Retina (tissue), 1 donor: Measurements from ENCODE around the gene SHROOM2.
"Not testable (repeated sequence)": the region's sequence is repeated elsewhere in the genome, so short reads cannot be mapped to it uniquely, and the experiment has no call there.

Source experiments
- DNase-seq: peaks from one replicate; pipeline ENCODE4 v3.0.0-alpha.2; 2016

The SHROOM2 gene, protein sequence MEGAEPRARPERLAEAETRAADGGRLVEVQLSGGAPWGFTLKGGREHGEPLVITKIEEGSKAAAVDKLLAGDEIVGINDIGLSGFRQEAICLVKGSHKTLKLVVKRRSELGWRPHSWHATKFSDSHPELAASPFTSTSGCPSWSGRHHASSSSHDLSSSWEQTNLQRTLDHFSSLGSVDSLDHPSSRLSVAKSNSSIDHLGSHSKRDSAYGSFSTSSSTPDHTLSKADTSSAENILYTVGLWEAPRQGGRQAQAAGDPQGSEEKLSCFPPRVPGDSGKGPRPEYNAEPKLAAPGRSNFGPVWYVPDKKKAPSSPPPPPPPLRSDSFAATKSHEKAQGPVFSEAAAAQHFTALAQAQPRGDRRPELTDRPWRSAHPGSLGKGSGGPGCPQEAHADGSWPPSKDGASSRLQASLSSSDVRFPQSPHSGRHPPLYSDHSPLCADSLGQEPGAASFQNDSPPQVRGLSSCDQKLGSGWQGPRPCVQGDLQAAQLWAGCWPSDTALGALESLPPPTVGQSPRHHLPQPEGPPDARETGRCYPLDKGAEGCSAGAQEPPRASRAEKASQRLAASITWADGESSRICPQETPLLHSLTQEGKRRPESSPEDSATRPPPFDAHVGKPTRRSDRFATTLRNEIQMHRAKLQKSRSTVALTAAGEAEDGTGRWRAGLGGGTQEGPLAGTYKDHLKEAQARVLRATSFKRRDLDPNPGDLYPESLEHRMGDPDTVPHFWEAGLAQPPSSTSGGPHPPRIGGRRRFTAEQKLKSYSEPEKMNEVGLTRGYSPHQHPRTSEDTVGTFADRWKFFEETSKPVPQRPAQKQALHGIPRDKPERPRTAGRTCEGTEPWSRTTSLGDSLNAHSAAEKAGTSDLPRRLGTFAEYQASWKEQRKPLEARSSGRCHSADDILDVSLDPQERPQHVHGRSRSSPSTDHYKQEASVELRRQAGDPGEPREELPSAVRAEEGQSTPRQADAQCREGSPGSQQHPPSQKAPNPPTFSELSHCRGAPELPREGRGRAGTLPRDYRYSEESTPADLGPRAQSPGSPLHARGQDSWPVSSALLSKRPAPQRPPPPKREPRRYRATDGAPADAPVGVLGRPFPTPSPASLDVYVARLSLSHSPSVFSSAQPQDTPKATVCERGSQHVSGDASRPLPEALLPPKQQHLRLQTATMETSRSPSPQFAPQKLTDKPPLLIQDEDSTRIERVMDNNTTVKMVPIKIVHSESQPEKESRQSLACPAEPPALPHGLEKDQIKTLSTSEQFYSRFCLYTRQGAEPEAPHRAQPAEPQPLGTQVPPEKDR (N-terminal part only)

DNA sequence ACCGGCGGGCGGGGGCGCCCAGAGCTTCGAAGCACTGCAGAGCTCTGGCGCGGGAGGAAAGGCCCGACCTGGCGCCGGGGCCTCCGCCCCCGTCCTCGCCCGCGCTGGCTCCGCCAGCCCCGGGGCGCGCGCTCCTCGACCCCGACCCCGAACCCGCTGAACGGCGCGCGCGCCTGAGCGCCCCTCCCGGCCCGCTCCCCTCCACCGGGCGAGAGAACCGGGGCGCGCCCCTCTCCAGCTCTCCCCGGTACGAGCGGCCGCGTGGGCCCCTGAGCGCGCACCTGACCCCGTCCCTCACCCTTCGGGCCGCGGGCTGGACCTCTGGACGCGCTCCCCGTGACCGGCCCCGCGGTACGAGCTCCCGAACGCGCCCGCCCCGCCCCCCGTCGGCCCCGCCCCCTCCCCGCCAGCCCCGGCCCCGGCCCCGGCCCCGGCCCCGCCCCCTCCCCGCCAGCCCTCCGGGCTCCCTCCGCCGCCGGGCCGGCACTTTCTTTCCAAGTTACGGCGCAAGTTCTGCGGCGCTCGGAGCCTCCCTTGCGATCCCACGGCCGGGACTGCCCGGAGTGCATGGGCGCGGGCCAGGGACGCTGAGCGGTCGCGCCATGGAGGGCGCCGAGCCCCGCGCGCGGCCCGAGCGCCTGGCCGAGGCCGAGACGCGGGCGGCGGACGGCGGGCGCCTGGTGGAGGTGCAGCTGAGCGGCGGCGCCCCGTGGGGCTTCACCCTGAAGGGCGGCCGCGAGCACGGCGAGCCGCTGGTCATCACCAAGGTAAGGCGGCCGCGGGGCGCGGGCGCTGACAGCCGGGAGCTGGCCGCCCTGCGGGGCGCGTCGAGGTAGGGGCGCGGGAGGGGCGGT, at the start of gene SHROOM2:
Gene SHROOM2, plus strand, starts transcription at position 486 of the 854 bp plus-strand sequence. Its CDS starts 117 bp downstream, at position 603.
- peak; percentile 40 for DNase-seq

DNA sequence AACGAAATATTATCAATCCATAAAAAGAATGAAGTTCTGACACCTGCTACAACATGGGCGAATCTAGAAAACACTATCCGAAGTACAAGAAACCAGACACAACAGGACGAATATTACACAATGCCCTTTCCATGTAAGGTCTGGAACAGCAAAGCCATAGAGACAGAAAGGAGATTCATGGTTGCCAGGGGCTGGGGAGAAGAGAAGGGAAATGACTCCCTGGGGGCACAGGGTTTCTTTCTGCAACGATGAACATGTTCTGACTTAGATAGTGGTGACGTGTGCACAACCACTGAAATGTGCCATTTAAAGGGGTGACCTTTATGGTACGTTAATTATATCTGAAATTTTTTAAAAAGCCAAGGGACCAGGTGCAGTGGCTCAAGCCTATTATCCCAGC, 48.9 kb upstream of the SHROOM2 start:
- DNase-seq: no peak

DNA sequence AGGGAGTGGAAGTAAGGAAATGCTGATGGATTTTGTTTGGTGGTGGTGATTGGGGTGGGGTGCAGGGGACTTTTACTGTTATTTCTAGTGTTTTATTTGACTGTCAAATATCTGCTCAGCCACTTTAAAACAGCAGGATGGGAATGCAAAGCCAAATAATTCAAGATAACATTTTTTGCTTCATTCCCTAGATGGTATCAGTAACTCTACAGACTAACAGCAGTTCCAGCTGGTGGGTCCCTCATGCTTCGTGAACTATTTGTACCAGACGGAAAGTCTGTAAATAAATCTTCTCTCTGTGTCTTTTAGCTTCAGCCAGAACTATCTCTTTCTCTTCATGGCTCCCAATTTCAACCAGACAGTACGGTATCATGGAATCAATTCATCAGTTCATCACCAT, 48.1 kb upstream of the SHROOM2 start:
- DNase-seq: no peak

DNA sequence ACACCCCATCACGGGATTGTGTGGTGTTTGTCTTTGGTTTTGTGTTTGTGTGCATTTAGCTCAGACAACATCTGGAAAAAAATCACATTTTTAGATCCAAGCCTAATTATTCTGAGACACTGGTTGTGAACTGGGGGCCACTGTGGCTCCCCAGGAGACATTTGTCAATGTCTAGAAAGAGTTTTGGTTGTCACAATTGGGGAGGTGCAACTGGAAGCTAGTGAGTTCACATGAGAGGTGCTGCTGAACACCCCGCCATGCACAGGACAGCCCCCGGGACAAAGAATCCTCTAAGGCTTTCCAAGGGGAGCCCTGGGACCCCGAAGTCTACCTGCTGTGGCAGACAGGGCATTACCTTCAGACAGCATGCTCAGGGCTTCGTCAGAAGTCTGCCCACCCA, 47.1 kb upstream of the SHROOM2 start:
- no peak for DNase-seq

DNA sequence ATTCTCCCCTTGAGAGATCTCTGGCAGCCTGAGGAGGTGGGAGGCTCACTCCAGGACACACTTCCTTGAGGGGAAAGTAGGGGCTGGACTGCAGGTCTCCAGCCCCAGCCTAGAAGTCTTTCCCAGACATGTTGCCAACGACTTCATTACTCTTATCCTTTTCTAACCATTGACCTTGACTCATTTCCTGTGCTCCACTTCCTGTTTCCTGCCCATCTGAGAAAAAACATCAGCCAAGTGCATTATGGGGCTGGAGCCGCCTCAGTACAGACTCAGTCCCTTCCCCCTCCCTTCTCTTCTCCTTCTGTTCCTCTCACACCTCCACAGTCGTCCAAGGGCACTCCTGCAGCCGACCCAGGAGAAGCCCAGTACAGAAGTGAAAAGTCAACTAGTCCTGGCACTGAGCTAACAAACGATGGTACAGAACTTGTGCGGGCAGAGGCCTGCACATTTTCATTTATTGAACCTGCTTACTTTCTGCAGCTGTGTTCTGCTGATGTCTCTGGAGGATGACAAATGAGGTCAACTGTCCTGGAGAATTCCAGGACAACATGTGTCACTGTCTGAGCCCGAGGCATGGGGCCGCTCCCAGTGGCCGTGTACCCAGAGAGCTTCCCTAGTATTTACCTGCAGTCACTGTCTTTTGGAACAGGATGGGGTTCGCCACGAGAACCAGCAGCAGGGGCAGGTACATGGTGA, 40.7 kb upstream of the SHROOM2 start:
- DNase-seq: no peak

DNA sequence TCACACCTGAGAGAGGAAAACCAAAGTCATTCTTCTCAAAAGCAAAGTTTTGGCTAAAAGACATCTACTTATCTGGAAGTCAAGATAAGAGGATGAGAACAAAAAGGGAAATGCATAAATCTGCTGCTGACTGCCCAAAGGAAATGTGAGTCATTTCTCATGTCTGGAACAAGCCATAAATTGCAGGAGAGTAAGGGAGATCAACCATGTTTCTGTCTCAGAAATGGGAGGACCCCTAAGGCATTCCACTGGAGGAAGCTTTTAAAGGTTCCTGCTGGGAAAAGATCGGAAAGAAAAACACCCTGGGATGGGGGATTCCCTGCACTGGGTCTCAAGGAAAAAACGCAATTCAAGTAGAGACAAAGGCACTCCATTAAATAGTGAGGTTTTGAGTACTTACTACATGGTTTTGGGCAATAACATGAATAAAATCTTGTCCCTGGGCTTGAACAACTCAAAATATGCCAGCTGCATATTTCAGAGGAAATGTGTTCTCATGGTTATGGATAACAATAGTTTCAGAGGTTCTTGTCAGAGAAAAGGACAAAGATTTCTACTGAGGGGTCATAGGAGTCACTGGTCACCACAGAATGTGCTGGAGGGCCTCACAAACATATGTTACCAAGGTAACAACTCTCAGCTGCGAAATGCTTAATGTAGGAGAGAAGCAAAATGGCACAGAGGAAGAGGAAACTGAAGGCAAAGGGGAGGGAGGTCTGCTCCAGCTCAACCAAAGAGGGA, 39.9 kb upstream of the SHROOM2 start:
- DNase-seq: no peak

DNA sequence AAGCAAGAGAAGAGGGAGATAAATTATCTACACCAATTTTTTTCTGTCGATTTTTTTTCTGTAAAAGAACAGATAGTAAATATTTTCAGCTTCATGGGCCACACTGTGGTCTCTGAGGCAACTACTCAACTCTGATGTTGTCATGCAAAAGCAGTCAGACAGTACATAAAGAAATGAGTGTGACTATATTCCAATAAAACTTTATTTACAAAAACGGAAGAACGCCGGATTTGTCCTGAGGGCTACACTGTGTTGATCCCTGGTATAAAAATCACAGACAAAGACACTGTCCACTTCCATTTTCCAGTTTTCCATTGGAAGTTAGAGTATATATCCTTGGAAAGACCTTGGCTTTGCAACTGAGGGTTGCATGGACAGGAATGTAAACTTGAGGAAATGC, 38.6 kb upstream of the SHROOM2 start:
- no peak for DNase-seq

DNA sequence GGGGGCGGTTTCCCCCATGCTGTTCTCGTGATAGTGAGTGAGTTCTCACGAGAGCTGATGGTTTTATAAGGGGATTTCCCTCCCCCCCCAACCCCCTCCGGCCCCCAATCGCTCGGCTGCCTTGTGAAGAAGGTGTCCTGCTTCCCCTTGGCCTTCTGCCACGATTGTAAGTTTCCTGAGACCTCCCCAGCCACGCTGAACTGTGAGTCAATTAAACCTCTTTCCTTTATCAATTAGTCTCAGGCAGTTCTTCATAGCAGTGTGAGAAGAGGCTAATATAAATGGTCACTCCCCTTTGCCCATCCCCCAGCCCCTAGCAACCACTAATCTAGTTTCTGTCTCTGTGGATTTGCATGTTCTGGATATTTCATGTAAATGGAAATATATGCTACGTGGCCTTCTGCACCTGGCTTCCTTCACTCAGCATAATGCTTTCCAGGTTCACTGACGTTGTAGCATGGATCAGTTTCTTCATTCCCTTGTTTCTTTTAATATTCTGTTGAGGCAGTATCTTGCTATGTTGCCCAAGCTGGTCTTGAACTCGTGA, 37.0 kb upstream of the SHROOM2 start:
- no peak for DNase-seq

DNA sequence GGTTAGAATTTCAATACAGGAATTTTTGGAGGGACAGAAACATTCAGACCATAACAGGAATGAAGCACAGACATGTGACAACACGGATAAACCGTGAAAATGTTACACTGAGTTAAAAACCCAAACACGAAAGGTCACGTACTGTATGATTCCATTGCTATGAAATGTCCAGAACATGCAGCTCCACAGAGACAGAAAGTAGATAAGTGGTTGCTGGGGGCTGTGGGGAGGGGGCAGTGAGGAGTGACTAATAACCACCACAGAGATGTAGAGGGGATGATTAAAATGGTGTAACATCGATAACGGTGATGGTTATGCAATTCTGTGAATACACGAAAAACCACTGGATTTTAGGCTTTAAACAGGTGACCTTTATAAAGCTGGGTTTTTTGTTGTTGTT, 28.9 kb upstream of the SHROOM2 start:
- DNase-seq: no peak

DNA sequence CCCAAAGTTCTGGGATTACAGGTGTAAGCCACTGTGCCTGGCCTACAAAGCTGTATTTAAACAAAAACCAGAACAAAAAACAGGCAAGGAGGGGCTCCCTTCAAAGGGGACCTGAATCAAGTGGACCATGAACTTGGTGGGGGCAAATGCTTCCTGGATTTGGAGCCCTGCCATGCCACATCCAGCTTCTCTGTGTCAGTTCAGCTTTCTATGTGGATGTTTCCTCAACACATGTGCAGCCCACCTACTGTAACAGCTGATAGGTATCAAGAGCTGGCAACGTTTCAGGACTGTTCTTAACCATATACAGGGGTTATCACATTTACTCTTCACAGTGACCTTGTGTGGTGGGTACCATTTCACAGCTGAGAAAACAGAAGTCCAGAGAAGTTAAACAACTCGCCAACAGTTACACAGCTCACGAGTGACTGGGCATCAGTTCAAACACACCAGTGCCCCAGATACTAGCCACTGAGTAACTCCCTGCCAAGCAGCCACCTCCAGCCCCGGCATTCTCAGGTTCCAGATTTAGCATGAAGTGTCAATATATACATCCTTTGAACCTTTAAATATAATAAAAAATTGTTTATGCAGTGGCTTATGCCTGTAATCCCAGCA, 28.1 kb upstream of the SHROOM2 start:
- no peak for DNase-seq

DNA sequence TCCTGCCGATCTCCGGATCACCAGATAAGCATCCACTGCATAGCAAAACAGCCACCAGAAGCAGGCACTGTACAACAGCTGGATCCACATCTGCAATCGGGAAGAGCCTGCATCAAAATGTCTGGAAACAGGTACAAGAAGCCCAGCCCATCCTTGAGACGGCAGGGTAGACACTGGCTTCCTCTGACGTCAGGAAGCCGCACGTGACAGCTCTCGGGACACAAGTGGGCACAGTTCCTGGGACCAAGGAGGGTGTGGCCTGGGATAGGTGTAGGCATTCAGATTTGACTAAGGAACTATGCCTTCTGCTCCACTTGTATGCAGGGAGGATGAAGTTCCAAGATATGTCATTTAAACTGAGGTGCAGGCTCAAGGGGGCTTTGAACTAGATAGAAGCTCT, 26.9 kb upstream of the SHROOM2 start:
- DNase-seq: no peak

DNA sequence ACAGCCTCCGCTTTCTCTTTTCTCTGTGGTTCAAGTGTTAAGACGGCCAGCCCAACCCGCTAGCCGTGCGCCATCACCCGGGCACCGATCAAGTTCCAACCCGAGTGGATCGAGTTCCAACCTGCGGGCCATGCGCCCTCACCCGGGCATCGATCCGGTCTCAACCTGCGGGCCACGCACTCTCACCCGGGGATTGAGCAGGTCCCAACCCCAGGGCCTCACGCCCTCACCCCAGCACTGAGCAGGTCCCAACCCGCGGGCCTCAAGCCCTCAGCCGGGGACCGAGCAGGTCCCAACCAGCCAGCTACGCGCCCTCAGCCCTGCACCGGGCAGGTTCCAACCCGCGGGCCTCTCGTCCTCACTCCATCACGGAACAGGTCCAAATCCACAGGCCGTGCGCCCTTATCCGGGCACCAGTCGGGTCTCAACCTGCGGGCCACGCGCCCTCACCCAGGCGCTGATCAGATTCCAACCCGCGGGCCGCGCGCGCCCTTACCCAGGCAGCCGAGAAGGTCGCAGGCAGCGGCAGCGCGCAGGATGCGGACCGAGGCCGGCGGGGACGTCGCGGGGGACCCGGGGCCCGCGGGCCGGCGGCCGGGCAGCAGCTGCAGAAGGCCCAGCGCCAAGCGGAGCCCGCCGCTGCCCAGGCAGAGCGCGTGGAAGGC, 21.0 kb upstream of the SHROOM2 start:
- peak; percentile 62 for DNase-seq

DNA sequence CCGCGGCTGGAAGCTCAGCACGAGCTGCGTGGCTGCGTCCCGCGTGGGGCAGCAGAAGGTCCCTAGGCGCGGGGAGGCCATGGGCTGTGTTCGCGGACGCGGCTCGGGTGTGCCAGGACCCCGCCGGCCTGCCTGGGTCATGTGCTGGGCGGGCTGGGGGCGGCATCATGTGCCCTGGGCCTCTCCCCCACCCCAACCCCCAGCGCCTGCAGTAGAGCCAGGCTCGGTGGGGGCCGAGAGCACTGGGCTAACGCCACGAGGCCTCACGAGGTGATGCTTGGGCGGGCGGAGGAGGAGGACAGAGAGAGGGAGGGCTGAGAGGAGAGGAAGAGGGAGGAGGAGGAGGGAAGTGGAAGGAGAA, 20.5 kb upstream of the SHROOM2 start, which contains the start of gene GPR143:
Gene GPR143, minus strand, starts transcription at position 111 of the 361 bp plus-strand sequence. Its CDS starts 30 bp downstream, at position 81.
- DNase-seq: peak; percentile 54

DNA sequence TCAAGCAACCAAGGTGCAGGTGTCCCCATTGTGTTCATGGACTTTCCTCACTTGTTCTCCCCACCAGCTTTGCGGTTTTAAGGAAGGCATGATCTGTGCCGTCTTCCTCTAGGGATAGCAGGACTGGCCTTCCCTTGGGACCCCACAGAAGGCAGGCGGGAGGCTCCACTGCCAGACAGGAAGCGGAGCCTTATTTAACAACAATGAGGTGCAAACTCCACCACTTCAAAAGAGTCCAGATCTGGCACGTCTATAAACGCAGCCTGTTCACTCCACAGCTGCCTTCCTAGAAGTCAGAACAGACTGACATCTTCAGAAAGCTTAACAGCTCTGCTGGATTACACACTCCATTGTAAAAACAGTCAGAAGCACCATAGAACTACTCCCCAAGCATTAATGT, 18.9 kb upstream of the SHROOM2 start:
- DNase-seq: no peak

DNA sequence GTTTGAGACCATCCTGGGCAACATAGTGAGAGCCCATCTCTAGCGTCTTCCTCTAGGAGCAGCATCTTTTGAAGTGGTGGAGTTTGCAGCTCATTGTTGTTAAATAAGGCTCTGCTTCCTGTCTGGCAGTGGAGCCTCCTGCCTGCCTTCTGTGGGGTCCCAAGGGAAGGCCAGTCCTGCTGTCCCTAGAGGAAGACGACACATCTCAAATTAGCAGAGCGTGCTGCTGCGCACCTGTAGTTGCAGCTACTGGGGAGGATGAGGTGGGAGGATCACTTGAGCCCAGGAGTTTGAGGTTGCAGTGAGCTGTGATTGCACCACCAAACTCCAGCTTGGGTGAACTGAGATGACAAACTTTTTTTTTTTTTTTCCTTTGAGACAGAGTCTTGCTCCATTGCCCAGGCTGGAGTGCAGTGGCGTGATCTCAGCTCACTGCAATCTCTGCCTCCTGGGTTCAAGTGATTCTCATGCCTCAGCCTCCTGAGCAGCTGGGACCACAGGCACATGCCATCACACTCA, 17.8 kb upstream of the SHROOM2 start:
- DNase-seq: not testable (repeated sequence)

DNA sequence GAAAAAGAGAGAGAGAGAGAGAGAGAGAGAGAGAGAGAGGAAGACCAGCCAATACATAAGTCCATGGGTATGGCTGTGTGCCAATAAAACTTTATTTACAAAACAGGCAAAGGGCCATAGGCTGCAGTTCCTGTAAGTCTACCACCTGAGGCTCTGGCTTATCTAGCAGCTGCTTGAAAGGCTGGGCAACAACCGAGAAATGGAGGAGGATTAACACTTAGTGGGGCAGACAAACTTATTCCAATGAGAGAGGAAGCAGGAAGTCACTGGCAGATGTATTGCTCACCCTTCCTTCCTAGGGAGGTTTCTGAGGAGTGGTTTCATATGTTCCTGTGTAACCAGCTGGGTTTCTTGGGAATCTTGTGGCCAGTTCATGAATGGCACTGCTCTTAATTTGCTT, 15.9 kb upstream of the SHROOM2 start:
- DNase-seq: no peak

DNA sequence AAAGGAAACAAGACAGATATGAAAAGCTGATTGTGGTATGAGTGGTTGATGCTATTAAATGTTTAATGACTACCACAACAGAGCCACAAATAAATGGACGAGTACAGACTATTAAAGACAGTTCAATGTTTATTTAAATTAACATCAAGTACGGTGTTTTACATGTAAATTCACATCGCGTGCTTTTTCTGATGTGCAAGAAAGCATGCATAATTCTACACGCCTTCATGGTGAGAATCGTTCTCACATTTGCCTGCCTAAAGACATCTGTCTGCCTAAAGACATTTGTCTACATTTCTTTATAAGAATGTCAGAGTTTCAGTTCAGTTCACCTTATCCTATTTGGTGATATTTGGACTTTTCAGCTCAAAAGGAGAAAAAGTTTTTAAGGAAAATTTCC, 13.3 kb upstream of the SHROOM2 start:
- no peak for DNase-seq

DNA sequence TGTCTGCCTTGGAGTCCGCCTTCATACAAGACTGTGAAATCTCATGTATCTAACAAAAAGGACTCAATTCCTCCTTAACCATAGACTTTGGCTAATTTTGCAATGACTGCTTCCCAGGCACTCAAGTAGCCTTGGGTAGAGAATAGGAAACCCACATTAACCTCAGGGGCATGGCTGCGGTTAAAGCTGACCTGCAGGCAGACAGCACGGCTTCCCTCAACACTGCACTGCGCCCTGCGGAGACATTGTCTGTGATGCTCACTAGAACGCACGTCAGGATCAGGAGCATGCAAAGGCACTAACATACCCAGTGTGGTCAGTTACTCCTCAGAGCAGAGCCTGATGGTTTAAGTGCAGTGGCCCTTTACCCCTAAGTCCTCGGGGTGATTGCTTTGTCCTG, 10.3 kb upstream of the SHROOM2 start:
- no peak for DNase-seq

DNA sequence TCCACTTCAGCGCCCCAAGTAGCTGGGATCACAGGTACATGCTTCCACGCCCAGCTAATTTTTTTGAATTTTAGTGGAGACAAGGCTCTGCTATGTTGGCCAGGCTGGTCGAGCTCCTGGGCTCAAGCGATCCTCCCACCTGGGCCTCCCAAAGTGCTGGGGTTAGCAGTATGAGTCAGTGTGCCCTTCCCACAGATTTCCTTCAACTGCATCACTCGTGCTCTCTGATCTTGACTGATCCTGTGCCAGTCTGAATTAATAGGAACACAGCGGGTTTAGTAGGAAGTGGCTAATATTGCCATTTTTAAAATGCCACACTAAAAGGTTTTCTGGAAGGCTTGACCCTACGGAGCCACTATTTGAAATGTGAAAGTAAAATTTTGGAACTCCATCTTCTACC, 4.3 kb upstream of the SHROOM2 start:
- DNase-seq: no peak
